GM12878 (cell line): ENCODE measurements around the gene CYB5B. TPM values are rescaled to one million over a fixed set of nuclear protein-coding genes. Genes with fewer than 3 reads are reported as not detected.

Experiments used
- ATAC-seq: fragments of 200-7000 bp; cut with Tn5 transposase; 3 replicates; pipeline ENCODE4 v1.9.1; 2020; ENCODE audit warnings: mild to moderate bottlenecking, moderate library complexity
- BruUV-seq: library from RNA; stranded (reverse); fragments of 400-500 nt; replicated peaks from 2 replicates; lab custom pipeline; 2021; lab: Mats Ljungman, UMichigan
- CTCF ChIA-PET: fragments of 300-600 bp; sonication (Branson Sonifier 250); formaldehyde crosslinking; extraction: SDS; loops from one replicate; lab custom pipeline; 2021; ENCODE audit warnings: inconsistent platforms; lab: Yijun Ruan, JAX
- POLR2A ChIA-PET: fragments of 350-600 bp; formaldehyde crosslinking; extraction: SDS; loops from one replicate; lab custom pipeline; 2021; ENCODE audit warnings: inconsistent platforms; lab: Charles Lee
- RAD21 ChIA-PET: fragments of 300-600 bp; sonication (Branson Sonifier 250); formaldehyde crosslinking; loops from one replicate; lab custom pipeline; 2023; ENCODE audit warnings: antibody characterized with exemption; ENCODE audit not compliant: unreplicated experiment; lab: Charles Lee
- SMC1A ChIA-PET: fragments of 300-600 bp; sonication (Branson Sonifier 250); formaldehyde crosslinking; loops from one replicate; lab custom pipeline; 2023; ENCODE audit not compliant: unreplicated experiment, uncharacterized antibody; lab: Charles Lee
- DNase-seq: peaks from one replicate; pipeline ENCODE4 v3.0.0-alpha.2; 2011; ENCODE audit warnings: low read depth, low spot score
- FAIRE-seq: peaks from 3 replicates; lab custom pipeline; 2011; peaks lifted over from hg19 to GRCh38; lab: Jason Lieb, UNC
- H2AFZ ChIP-seq: 2 replicates; pipeline ENCODE4 v1.6.0; 2011; ENCODE audit warnings: low read depth, low read length, control low read depth; ENCODE audit not compliant: control insufficient read depth
- H3K27ac ChIP-seq: 2 replicates; pipeline ENCODE4 v1.5.1; 2011; ENCODE audit warnings: control low read depth; ENCODE audit not compliant: control insufficient read depth, insufficient read depth
- H3K27me3 ChIP-seq, 2 experiments: replicated peaks in 1 of 2; 2 replicates each; pipeline versions ENCODE4 v1.6.0 to v1.6.1; 2011; ENCODE audit warnings: low read length in 1 of 2; ENCODE audit not compliant: control insufficient read depth in 2 of 2, insufficient read depth in 2 of 2
- H3K36me3 ChIP-seq, 2 experiments: 2 replicates each; pipeline ENCODE4 v1.5.1; 2011; ENCODE audit warnings: low read length in 1 of 2; ENCODE audit not compliant: control insufficient read depth in 2 of 2, insufficient read depth in 2 of 2
- H3K4me1 ChIP-seq: 2 replicates; pipeline ENCODE4 v1.6.1; 2011; ENCODE audit warnings: mild to moderate bottlenecking, low read length, moderate library complexity, mixed read lengths; ENCODE audit not compliant: control insufficient read depth, insufficient read depth
- H3K4me2 ChIP-seq: 2 replicates; pipeline ENCODE4 v1.6.0; 2011; ENCODE audit warnings: control low read depth; ENCODE audit not compliant: control insufficient read depth, insufficient read depth
- H3K4me3 ChIP-seq: fragments of 200-600 bp; sonication (generic); 2 replicates; pipeline ENCODE4 v1.5.1; 2016
- H3K79me2 ChIP-seq: 2 replicates; pipeline ENCODE4 v1.6.0; 2011; ENCODE audit warnings: low read length; ENCODE audit not compliant: control insufficient read depth, insufficient read depth
- H3K9ac ChIP-seq: 2 replicates; pipeline ENCODE4 v1.8.0; 2011; ENCODE audit warnings: low read length, control low read depth, mixed read lengths; ENCODE audit not compliant: control insufficient read depth, insufficient read depth
- H3K9me3 ChIP-seq: replicated peaks from 3 replicates; pipeline ENCODE4 v1.5.1; 2011; ENCODE audit warnings: mild to moderate bottlenecking, low read length; ENCODE audit not compliant: control insufficient read depth, insufficient read depth
- H4K20me1 ChIP-seq: 2 replicates; pipeline ENCODE4 v1.6.0; 2011; ENCODE audit not compliant: control insufficient read depth, insufficient read depth
- CBX5 ChIP-seq: sonication (generic); IDR thresholded peaks from 2 replicates; pipeline ENCODE4 v1.6.1; 2016; ENCODE audit warnings: low read depth, moderate library complexity, mild to moderate bottlenecking, inconsistent platforms
- CREM ChIP-seq: IDR thresholded peaks from 2 replicates; pipeline ENCODE4 v1.6.1; 2014; ENCODE audit warnings: antibody characterized with exemption, low read depth
- E2F8 ChIP-seq: fragments of 450-650 bp; IDR thresholded peaks from 2 replicates; pipeline ENCODE4 v1.6.1; 2018; ENCODE audit warnings: mild to moderate bottlenecking, low read depth, moderate library complexity; ENCODE audit not compliant: partially characterized antibody
- IRF4 ChIP-seq: IDR thresholded peaks from 2 replicates; pipeline ENCODE4 v1.6.1; 2011; ENCODE audit warnings: low read depth, low read length
- SUPT20H ChIP-seq: IDR thresholded peaks from 2 replicates; pipeline ENCODE4 v1.6.1; 2011; ENCODE audit warnings: low read depth, mild to moderate bottlenecking, low read length, moderate library complexity, borderline replicate concordance; ENCODE audit not compliant: control insufficient read depth
- TARDBP ChIP-seq: IDR thresholded peaks from 2 replicates; pipeline ENCODE4 v1.6.1; 2016; ENCODE audit warnings: borderline replicate concordance
- ZNF384 ChIP-seq: IDR thresholded peaks from 2 replicates; pipeline ENCODE4 v1.6.1; 2012; ENCODE audit warnings: low read depth, mild to moderate bottlenecking, low read length, improper control_type of control experiment, borderline replicate concordance
- WGBS: methylation state at CpG from one replicate; pipeline ENCODE4 v1.1.6; 2016; ENCODE audit warnings: low lambda C conversion rate; ENCODE audit not compliant: insufficient replicate concordance, insufficient coverage; ENCODE audit errors: missing lambda C conversion rate; 5-methylcytosine and 5-hydroxymethylcytosine counted together
- in situ Hi-C: fragments of 300-500 bp; cut with MboI; formaldehyde crosslinking; loops from 9 replicates; pipeline ENCODE4 v1.14.3; 2018; ENCODE audit warnings: mixed read lengths
- intact Hi-C: fragments of 100-400 bp; cut with micrococcal nuclease; formaldehyde crosslinking; loops from one replicate; pipeline ENCODE4 v1.14.2; 2022; ENCODE audit not compliant: unreplicated experiment
- polyA plus RNA-seq, 11 experiments: library from polyadenylated mRNA; depleted of rRNA in 4 of 11; unstranded in 6 of 11; stranded (reverse) in 5 of 11; fragments of >200 nt; fragmentation: Nextera tagmentation in 4 of 11; fragmentation: Illumina TruSeq in 1 of 11; extraction: Ambion mirVana in 4 of 11; extraction: Trizol in 1 of 11; gene quantifications; 1 replicate in 1 of 11; 2 replicates in 10 of 11; pipeline versions ENCODE4 v1.2.1 to v1.2.3, GENCODE V29; 2011 to 2016; ENCODE audit warnings: inconsistent platforms in 2 of 11, missing spikeins in 2 of 11, low read depth in 1 of 11
- total RNA-seq, 4 experiments: library from RNA; depleted of rRNA in 3 of 4; stranded (reverse); fragments of >200 nt in 3 of 4; fragmentation: Illumina TruSeq in 1 of 4; extraction: Trizol in 1 of 4; gene quantifications; 2 replicates each; pipeline versions ENCODE4 v1.2.1 to v1.2.3, GENCODE V29; 2013 to 2021
- TF ChIP-seq, protein P1 (sequence below): fragments of 150-350 bp; IDR thresholded peaks from 2 replicates; pipeline ENCODE4 v1.6.1; 2016; ENCODE audit warnings: low read depth, low read length

Gene CYB5B
- total and polyA plus RNA-seq, 10 of the 15 experiments (the other 5 are each of a cell fraction or from before 2014, with no cell fraction given), result 145 to 305 (median 179) TPM

DNA sequence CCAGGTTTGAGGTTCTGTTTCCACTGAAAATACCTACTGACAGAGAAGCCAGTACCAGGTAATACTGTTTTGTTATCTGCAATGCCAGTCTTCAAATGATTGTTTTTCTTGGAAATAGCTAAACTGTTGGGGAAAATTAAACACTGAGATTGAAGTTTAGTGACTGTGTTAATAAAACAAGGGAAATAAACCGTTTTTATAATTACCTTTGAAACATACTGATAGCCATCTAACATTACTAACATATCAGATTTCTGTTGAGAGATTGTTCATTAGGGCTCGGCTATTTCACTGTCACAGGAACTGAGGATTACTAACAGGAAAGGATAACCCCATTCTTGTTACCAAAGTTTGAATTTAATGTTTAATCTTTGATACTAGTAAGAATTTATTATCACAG is 42.1 kb downstream of the CYB5B start:
- no peaks in the 10 kb centered on the region for H3K27me3 ChIP-seq
- 50% methylated on average over 2 of the region's 2 CpGs for WGBS
- no peak overlapping the region for H3K4me2 ChIP-seq
- ChIA-PET POLR2A (no interaction called here), RAD21 (no interaction called here), SMC1A (interaction anchor here (1.0 to 4.2 kb wide), 4 partner anchors 11 to 98 kb away, joined by 3 to 14 read pairs (median 4); no protein-coding TSS in a partner anchor), CTCF (interaction anchor here (1.1 to 3.1 kb wide), 2 partner anchors 70 to 242 kb away, joined by 5 to 25 read pairs; no protein-coding TSS in a partner anchor)
- H3K36me3 ChIP-seq, result peaks cover 3% of the 10 kb centered on the region in 2 experiments; a peak in 2 of 4 replicates
- H3K4me1 ChIP-seq, result peaks cover 66% of the 10 kb centered on the region
- H3K9me3 ChIP-seq, result no peaks in the 10 kb centered on the region
- no peaks in the 10 kb centered on the region for H3K79me2 ChIP-seq
- no peak overlapping the region for H2AFZ ChIP-seq
- H3K27ac ChIP-seq, result peak overlapping the region; percentile 2; the same call in 1 of the 2 replicates
- no TSS peak for BruUV-seq
- DNase-seq, result no peak
- H4K20me1 ChIP-seq, result no peaks in the 10 kb centered on the region
- no peak for TF ChIP-seq ZNF384
- no peak for TF ChIP-seq TARDBP
- TF ChIP-seq IRF4, result no peak
- TF ChIP-seq, protein P1, sequence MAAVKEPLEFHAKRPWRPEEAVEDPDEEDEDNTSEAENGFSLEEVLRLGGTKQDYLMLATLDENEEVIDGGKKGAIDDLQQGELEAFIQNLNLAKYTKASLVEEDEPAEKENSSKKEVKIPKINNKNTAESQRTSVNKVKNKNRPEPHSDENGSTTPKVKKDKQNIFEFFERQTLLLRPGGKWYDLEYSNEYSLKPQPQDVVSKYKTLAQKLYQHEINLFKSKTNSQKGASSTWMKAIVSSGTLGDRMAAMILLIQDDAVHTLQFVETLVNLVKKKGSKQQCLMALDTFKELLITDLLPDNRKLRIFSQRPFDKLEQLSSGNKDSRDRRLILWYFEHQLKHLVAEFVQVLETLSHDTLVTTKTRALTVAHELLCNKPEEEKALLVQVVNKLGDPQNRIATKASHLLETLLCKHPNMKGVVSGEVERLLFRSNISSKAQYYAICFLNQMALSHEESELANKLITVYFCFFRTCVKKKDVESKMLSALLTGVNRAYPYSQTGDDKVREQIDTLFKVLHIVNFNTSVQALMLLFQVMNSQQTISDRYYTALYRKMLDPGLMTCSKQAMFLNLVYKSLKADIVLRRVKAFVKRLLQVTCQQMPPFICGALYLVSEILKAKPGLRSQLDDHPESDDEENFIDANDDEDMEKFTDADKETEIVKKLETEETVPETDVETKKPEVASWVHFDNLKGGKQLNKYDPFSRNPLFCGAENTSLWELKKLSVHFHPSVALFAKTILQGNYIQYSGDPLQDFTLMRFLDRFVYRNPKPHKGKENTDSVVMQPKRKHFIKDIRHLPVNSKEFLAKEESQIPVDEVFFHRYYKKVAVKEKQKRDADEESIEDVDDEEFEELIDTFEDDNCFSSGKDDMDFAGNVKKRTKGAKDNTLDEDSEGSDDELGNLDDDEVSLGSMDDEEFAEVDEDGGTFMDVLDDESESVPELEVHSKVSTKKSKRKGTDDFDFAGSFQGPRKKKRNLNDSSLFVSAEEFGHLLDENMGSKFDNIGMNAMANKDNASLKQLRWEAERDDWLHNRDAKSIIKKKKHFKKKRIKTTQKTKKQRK, result no peak
- no peak for TF ChIP-seq SUPT20H
- TF ChIP-seq CBX5, result no peak
- no peak for TF ChIP-seq E2F8
- no peak for TF ChIP-seq CREM
- ATAC-seq, result no peak
- intact Hi-C loops (loop anchor here (5.0 kb wide), 2 partner anchors 34 to 56 kb away; no protein-coding TSS in a partner anchor), in situ Hi-C loops (no loop called here)
- no peak for FAIRE-seq
- H3K4me3 ChIP-seq, result no peak overlapping the region
- H3K9ac ChIP-seq, result no peak overlapping the region
